ENCODE results near the gene PRR18. TPM values are rescaled to one million over a fixed set of nuclear protein-coding genes. Genes with fewer than 3 reads are reported as not detected.
"Not testable (repeated sequence)": the region's sequence is repeated elsewhere in the genome, so short reads cannot be mapped to it uniquely, and the experiment has no call there.

PRR18 gene
- total RNA-seq, 1 experiment from 2014 or later: 0.23 TPM

DNA sequence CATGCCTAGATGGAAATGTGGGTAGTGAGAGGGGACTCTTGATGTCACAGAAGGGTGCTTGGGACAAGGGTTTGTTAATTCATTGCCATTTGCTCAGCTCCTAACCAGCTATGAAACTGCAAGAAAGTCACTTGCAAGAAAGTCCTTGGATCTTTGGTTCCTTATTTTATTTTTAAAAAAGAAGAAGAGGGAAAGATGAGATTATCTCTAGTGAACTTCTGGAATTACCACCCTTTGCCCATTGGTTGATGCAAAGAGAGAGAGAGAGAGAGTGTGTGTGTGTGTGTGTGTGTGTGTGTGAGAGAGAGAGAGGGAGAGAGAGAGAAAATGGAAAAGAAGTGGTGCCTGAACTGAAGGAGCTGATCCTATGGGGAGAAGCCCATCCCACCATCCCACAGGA lies 38.8 kb upstream of the PRR18 start:
- ATAC-seq: no peak
- POLR2A ChIA-PET: no interaction called here
- Histone ChIP-seq H3K27ac (ENCODE audit: low read length) (no peak overlapping the region), H3K9me3 (ENCODE audit: control insufficient read depth, insufficient read depth, low read depth, low read length) (no peaks in the 10 kb centered on the region), H3K4me1 (ENCODE audit: control insufficient read depth, insufficient read depth, low read length) (peaks cover 5% of the 10 kb centered on the region; the same call in 1 of the 2 replicates), H3K27me3 (ENCODE audit: control insufficient read depth, insufficient read depth, low read length) (peaks cover 5% of the 10 kb centered on the region; the same call in 1 of the 2 replicates), H3K36me3 (ENCODE audit: control insufficient read depth, insufficient read depth, low read length) (peaks cover 4% of the 10 kb centered on the region; the same call in 1 of the 2 replicates), H3K4me3 (ENCODE audit: low read depth in 2 of 2, low read length in 2 of 2) (no peak overlapping the region)
- TF ChIP-seq, protein P1, sequence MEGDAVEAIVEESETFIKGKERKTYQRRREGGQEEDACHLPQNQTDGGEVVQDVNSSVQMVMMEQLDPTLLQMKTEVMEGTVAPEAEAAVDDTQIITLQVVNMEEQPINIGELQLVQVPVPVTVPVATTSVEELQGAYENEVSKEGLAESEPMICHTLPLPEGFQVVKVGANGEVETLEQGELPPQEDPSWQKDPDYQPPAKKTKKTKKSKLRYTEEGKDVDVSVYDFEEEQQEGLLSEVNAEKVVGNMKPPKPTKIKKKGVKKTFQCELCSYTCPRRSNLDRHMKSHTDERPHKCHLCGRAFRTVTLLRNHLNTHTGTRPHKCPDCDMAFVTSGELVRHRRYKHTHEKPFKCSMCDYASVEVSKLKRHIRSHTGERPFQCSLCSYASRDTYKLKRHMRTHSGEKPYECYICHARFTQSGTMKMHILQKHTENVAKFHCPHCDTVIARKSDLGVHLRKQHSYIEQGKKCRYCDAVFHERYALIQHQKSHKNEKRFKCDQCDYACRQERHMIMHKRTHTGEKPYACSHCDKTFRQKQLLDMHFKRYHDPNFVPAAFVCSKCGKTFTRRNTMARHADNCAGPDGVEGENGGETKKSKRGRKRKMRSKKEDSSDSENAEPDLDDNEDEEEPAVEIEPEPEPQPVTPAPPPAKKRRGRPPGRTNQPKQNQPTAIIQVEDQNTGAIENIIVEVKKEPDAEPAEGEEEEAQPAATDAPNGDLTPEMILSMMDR (IDR thresholded peaks at IDR 0.05): no peak
- no peak for TF ChIP-seq POLR2AphosphoS5 (IDR thresholded peaks at IDR 0.05; ENCODE audit: low read depth, low read length)
- DNase-seq (ENCODE audit: low read depth, low spot score): no peak
- BruUV-seq (replicated peaks): no TSS peak
- CTCF ChIA-PET: interaction anchor here (0.7 kb wide), 1 partner anchor 343 kb away, joined by 4 read pairs; no protein-coding TSS in a partner anchor
- in situ Hi-C loops (cut with HindIII; ENCODE audit: low pct_unique_long_range_greater_than_20kb, low sequenced_read_pairs): no loop called here
- intact Hi-C loops (cut with micrococcal nuclease; ENCODE audit: unreplicated experiment): no loop called here

DNA sequence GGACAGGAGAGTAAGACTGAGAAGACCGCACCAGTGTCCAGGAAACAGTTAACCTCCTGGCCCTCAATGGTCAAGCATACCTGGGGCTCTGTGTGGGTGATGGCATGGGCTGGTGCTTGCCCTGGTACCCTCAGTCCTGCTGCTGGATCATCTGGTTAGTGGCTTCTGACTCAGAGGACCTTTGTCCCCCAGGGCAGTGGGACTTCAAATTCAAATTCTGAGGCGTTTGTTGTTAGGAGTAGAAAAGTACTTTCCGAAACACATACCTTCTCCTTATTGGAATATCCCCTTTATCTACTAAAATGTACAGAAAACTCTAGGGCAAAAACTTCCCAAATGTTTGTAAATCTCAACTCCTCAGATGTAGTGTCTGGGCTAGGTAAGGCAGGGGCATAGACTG lies 38.3 kb upstream of the PRR18 start:
- CTCF ChIA-PET: interaction anchor here (0.7 kb wide), 1 partner anchor 342 kb away, joined by 4 read pairs; no protein-coding TSS in a partner anchor
- H3K9me3 ChIP-seq (ENCODE audit: control insufficient read depth, insufficient read depth, low read depth, low read length): no peaks in the 10 kb centered on the region
- DNase-seq (ENCODE audit: low read depth, low spot score) (no peak), ATAC-seq (no peak)
- no peak overlapping the region for H3K4me3 ChIP-seq (ENCODE audit: low read depth in 2 of 2, low read length in 2 of 2)
- in situ Hi-C loops (cut with HindIII; ENCODE audit: low pct_unique_long_range_greater_than_20kb, low sequenced_read_pairs): no loop called here
- no peak overlapping the region for H3K27ac ChIP-seq (ENCODE audit: low read length)
- peaks cover 7% of the 10 kb centered on the region; the same call in 1 of the 2 replicates for H3K36me3 ChIP-seq (ENCODE audit: control insufficient read depth, insufficient read depth, low read length)
- POLR2A ChIA-PET: no interaction called here
- H3K4me1 ChIP-seq (ENCODE audit: control insufficient read depth, insufficient read depth, low read length): peaks cover 5% of the 10 kb centered on the region; the same call in 1 of the 2 replicates
- H3K27me3 ChIP-seq (ENCODE audit: control insufficient read depth, insufficient read depth, low read length): peaks cover 4% of the 10 kb centered on the region; the same call in 1 of the 2 replicates
- intact Hi-C loops (cut with micrococcal nuclease; ENCODE audit: unreplicated experiment): no loop called here
- no TSS peak for BruUV-seq (replicated peaks)
- TF ChIP-seq, protein P1 (IDR thresholded peaks at IDR 0.05): no peak
- TF ChIP-seq SIN3A (IDR thresholded peaks at IDR 0.05; ENCODE audit: borderline replicate concordance, insufficient read depth, low read depth, low read length) (no peak), TCF7L2 (IDR thresholded peaks at IDR 0.05; ENCODE audit: low read depth, low read length) (no peak), POLR2AphosphoS5 (IDR thresholded peaks at IDR 0.05; ENCODE audit: low read depth, low read length) (no peak)
- TF ChIP-seq, protein P2, sequence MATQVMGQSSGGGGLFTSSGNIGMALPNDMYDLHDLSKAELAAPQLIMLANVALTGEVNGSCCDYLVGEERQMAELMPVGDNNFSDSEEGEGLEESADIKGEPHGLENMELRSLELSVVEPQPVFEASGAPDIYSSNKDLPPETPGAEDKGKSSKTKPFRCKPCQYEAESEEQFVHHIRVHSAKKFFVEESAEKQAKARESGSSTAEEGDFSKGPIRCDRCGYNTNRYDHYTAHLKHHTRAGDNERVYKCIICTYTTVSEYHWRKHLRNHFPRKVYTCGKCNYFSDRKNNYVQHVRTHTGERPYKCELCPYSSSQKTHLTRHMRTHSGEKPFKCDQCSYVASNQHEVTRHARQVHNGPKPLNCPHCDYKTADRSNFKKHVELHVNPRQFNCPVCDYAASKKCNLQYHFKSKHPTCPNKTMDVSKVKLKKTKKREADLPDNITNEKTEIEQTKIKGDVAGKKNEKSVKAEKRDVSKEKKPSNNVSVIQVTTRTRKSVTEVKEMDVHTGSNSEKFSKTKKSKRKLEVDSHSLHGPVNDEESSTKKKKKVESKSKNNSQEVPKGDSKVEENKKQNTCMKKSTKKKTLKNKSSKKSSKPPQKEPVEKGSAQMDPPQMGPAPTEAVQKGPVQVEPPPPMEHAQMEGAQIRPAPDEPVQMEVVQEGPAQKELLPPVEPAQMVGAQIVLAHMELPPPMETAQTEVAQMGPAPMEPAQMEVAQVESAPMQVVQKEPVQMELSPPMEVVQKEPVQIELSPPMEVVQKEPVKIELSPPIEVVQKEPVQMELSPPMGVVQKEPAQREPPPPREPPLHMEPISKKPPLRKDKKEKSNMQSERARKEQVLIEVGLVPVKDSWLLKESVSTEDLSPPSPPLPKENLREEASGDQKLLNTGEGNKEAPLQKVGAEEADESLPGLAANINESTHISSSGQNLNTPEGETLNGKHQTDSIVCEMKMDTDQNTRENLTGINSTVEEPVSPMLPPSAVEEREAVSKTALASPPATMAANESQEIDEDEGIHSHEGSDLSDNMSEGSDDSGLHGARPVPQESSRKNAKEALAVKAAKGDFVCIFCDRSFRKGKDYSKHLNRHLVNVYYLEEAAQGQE (IDR thresholded peaks at IDR 0.05; ENCODE audit: insufficient read depth in 1 of 2, low read depth in 2 of 2, low read length in 1 of 2): no peak

DNA sequence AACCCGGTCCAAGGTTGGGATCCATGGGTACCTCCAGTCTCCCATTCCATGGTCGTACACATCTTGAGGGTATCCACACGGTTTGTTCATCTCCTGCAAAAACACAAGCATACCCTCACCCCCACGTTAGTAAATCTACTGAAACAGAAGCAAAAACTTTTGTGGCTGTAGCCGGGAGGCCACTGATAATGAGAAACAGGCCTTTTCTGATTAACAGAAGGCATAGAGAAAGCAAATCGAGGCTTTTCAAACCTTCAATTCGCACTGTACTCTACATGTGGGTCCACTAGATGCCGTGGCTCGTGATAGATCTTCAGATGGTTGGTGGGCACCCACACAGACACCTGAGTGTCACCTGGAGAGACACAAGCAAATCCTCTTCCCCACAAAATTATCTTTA lies 37.5 kb upstream of the PRR18 start:
- intact Hi-C loops (cut with micrococcal nuclease; ENCODE audit: unreplicated experiment); H3K4me1 ChIP-seq (ENCODE audit: control insufficient read depth, insufficient read depth, low read length); in situ Hi-C loops (cut with HindIII; ENCODE audit: low pct_unique_long_range_greater_than_20kb, low sequenced_read_pairs); DNase-seq (ENCODE audit: low read depth, low spot score); H3K9me3 ChIP-seq (ENCODE audit: control insufficient read depth, insufficient read depth, low read depth, low read length); ATAC-seq; BruUV-seq (replicated peaks); H3K27me3 ChIP-seq (ENCODE audit: control insufficient read depth, insufficient read depth, low read length); H3K4me3 ChIP-seq (ENCODE audit: low read depth in 2 of 2, low read length in 2 of 2); H3K36me3 ChIP-seq (ENCODE audit: control insufficient read depth, insufficient read depth, low read length); CTCF ChIA-PET; H3K27ac ChIP-seq (ENCODE audit: low read length); POLR2A ChIA-PET: not testable (repeated sequence)

DNA sequence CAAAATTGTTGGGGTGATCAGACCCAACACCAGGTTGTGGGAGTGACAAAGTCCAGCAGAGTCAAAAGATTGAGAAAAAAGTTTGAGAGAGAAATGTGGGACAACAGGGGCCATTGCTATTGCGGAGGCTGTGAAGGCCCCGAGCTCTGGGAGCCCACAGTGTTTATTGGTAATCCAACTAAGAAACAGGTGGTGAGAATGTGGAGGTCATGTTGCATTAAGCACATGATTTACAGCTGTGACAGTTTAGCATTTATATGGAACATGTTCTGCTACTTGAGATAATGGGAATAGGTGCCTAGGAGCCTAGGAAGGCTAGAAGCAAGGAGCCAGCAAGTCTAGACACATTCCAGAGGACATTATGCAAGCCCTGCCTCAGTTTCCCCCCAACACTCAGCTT lies 36.7 kb upstream of the PRR18 start:
- H3K27ac ChIP-seq (ENCODE audit: low read length); ATAC-seq; H3K27me3 ChIP-seq (ENCODE audit: control insufficient read depth, insufficient read depth, low read length); H3K4me3 ChIP-seq (ENCODE audit: low read depth in 2 of 2, low read length in 2 of 2); H3K4me1 ChIP-seq (ENCODE audit: control insufficient read depth, insufficient read depth, low read length); POLR2A ChIA-PET; H3K36me3 ChIP-seq (ENCODE audit: control insufficient read depth, insufficient read depth, low read length); in situ Hi-C loops (cut with HindIII; ENCODE audit: low pct_unique_long_range_greater_than_20kb, low sequenced_read_pairs); BruUV-seq (replicated peaks); DNase-seq (ENCODE audit: low read depth, low spot score); H3K9me3 ChIP-seq (ENCODE audit: control insufficient read depth, insufficient read depth, low read depth, low read length); CTCF ChIA-PET: not testable (repeated sequence)
- intact Hi-C loops (cut with micrococcal nuclease; ENCODE audit: unreplicated experiment): loop anchor here (5.0 kb wide), 1 partner anchor 37 kb away; the partner anchor contains the start of gene MPC1
